ENCODE data around the gene CRABP2.

CRABP2 gene

GRCh38 chr1:156666862-156667609, 38.3 kb downstream of the CRABP2 start:
- Histone ChIP-seq H3K9ac (ENCODE audit: low read length) (no peak overlapping the region), H3K4me2 (ENCODE audit: low read length) (no peak overlapping the region), H4K20me1 (ENCODE audit: insufficient read depth, low read length) (no peaks in the 10 kb centered on the region), H2AFZ (ENCODE audit: low read depth, low read length) (no peak overlapping the region), H3K27me3 (ENCODE audit: low read depth, low read length) (peaks cover 37% of the 10 kb centered on the region), H3K9me3 (ENCODE audit: insufficient read depth, low read length) (no peaks in the 10 kb centered on the region), H3K4me3 (ENCODE audit: low read length) (no peak overlapping the region), H3K27ac (ENCODE audit: low read length) (no peak overlapping the region), H3K36me3 (replicated peaks; ENCODE audit: low read depth, low read length) (no peaks in the 10 kb centered on the region), H3K4me1 (ENCODE audit: low read length) (peaks cover 25% of the 10 kb centered on the region), H3K79me2 (ENCODE audit: low read length) (no peaks in the 10 kb centered on the region)
- TF ChIP-seq EZH2phosphoT487 (IDR thresholded peaks at IDR 0.05; ENCODE audit: low read depth) (no peak), CTCF (IDR thresholded peaks at IDR 0.05; ENCODE audit: low read depth, low read length) (no peak)

- peaks cover 40% of the 10 kb centered on the region for H3K4me1 ChIP-seq (ENCODE audit: low read length)
- H3K9ac ChIP-seq (ENCODE audit: low read length): no peak overlapping the region
- H2AFZ ChIP-seq (ENCODE audit: low read depth, low read length): no peak overlapping the region
- H3K4me2 ChIP-seq (ENCODE audit: low read length): no peak overlapping the region
- no peaks in the 10 kb centered on the region for H4K20me1 ChIP-seq (ENCODE audit: insufficient read depth, low read length)
- peaks cover 26% of the 10 kb centered on the region for H3K27me3 ChIP-seq (ENCODE audit: low read depth, low read length)
- TF ChIP-seq EZH2phosphoT487 (IDR thresholded peaks at IDR 0.05; ENCODE audit: low read depth) (no peak), CTCF (IDR thresholded peaks at IDR 0.05; ENCODE audit: low read depth, low read length) (no peak)
- H3K27ac ChIP-seq (ENCODE audit: low read length): no peak overlapping the region
- H3K4me3 ChIP-seq (ENCODE audit: low read length): no peak overlapping the region
- no peaks in the 10 kb centered on the region for H3K79me2 ChIP-seq (ENCODE audit: low read length)
- H3K36me3 ChIP-seq (replicated peaks; ENCODE audit: low read depth, low read length): no peaks in the 10 kb centered on the region
- H3K9me3 ChIP-seq (ENCODE audit: insufficient read depth, low read length): no peaks in the 10 kb centered on the region
Measured at GRCh38 chr1:156665539-156665938, 39.8 kb downstream of the CRABP2 start.

- Histone ChIP-seq H3K36me3 (replicated peaks; ENCODE audit: low read depth, low read length) (no peaks in the 10 kb centered on the region), H3K9ac (ENCODE audit: low read length) (no peak overlapping the region), H3K27me3 (ENCODE audit: low read depth, low read length) (peaks cover 23% of the 10 kb centered on the region), H3K9me3 (ENCODE audit: insufficient read depth, low read length) (no peaks in the 10 kb centered on the region), H3K4me2 (ENCODE audit: low read length) (no peak overlapping the region), H2AFZ (ENCODE audit: low read depth, low read length) (no peak overlapping the region), H3K4me3 (ENCODE audit: low read length) (no peak overlapping the region), H3K4me1 (ENCODE audit: low read length) (peaks cover 45% of the 10 kb centered on the region), H3K79me2 (ENCODE audit: low read length) (no peaks in the 10 kb centered on the region), H4K20me1 (ENCODE audit: insufficient read depth, low read length) (no peaks in the 10 kb centered on the region), H3K27ac (ENCODE audit: low read length) (no peak overlapping the region)
- no peak for TF ChIP-seq CTCF (IDR thresholded peaks at IDR 0.05; ENCODE audit: low read depth, low read length)
- no peak for TF ChIP-seq EZH2phosphoT487 (IDR thresholded peaks at IDR 0.05; ENCODE audit: low read depth)
Measured at GRCh38 chr1:156664767-156665411, 40.5 kb downstream of the CRABP2 start.

GRCh38 chr1:156664046-156664766, 41.2 kb downstream of the CRABP2 start:
- TF ChIP-seq EZH2phosphoT487 (IDR thresholded peaks at IDR 0.05; ENCODE audit: low read depth) (no peak), CTCF (IDR thresholded peaks at IDR 0.05; ENCODE audit: low read depth, low read length) (no peak)
- Histone ChIP-seq H3K4me3 (ENCODE audit: low read length) (no peak overlapping the region), H3K79me2 (ENCODE audit: low read length) (no peaks in the 10 kb centered on the region), H3K27ac (ENCODE audit: low read length) (no peak overlapping the region), H2AFZ (ENCODE audit: low read depth, low read length) (no peak overlapping the region), H3K9me3 (ENCODE audit: insufficient read depth, low read length) (no peaks in the 10 kb centered on the region), H3K4me2 (ENCODE audit: low read length) (no peak overlapping the region), H3K9ac (ENCODE audit: low read length) (no peak overlapping the region), H3K4me1 (ENCODE audit: low read length) (peaks cover 50% of the 10 kb centered on the region), H3K36me3 (replicated peaks; ENCODE audit: low read depth, low read length) (no peaks in the 10 kb centered on the region), H3K27me3 (ENCODE audit: low read depth, low read length) (peaks cover 22% of the 10 kb centered on the region), H4K20me1 (ENCODE audit: insufficient read depth, low read length) (no peaks in the 10 kb centered on the region)
